ENCODE data around the gene UPF2. TPM values are rescaled to one million over a fixed set of nuclear protein-coding genes. Genes with fewer than 3 reads are reported as not detected.
A peak's percentile ranks its signal among the peaks of the same experiment; 100 is the strongest.

Gene UPF2
- total RNA-seq, 1 donor = 19.0 TPM

DNA sequence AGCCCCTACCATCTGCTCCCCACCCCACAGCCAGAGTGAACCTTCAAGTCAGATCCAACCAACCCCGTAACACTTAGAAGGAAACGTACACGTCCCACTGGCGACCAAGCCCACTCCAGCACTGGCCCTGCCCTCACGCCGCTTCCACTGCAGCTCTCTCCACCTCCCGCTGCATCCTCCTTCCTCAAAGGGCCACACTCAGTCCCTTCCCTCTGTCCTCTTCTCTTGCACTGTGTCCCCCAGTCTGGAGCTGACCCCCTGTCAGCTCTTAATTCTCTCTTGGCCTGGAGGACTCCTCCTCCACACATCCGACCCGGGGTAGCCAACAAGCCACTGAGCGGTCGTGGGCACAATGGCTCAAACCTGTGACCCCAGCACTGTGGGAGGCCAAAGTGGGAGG lies 133.6 kb downstream of the UPF2 start:
- DNase-seq (ENCODE audit: low read depth) = no peak
- no peak overlapping the region for H3K4me3 ChIP-seq (ENCODE audit: low read depth, low read length)
- TF ChIP-seq, protein P1, sequence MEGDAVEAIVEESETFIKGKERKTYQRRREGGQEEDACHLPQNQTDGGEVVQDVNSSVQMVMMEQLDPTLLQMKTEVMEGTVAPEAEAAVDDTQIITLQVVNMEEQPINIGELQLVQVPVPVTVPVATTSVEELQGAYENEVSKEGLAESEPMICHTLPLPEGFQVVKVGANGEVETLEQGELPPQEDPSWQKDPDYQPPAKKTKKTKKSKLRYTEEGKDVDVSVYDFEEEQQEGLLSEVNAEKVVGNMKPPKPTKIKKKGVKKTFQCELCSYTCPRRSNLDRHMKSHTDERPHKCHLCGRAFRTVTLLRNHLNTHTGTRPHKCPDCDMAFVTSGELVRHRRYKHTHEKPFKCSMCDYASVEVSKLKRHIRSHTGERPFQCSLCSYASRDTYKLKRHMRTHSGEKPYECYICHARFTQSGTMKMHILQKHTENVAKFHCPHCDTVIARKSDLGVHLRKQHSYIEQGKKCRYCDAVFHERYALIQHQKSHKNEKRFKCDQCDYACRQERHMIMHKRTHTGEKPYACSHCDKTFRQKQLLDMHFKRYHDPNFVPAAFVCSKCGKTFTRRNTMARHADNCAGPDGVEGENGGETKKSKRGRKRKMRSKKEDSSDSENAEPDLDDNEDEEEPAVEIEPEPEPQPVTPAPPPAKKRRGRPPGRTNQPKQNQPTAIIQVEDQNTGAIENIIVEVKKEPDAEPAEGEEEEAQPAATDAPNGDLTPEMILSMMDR (IDR thresholded peaks at IDR 0.05; ENCODE audit: insufficient read depth, low read depth, low read length) = no peak

DNA sequence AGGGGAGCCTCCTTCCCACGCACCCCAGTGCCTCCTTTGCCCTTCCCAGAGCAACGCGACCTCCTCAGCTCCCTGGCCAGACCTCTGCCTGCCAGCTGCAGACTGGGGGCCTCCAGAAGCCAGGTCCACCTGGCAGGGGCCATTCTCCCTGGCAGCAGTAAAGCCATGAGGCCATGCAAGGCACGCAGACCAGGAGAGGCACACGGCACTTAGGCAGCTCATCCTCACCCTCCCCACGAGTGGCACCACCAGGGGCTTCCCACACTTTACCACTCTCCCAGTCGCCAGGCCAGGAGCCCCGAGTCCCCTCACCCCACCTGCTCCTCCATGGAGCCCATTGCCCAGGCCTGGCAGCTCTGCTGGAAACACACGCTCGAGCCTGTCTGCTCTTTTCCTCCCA lies 134.1 kb downstream of the UPF2 start:
- no peak for DNase-seq (ENCODE audit: low read depth)
- TF ChIP-seq, protein P1 (IDR thresholded peaks at IDR 0.05; ENCODE audit: insufficient read depth, low read depth, low read length) = no peak
- no peak overlapping the region for H3K4me3 ChIP-seq (ENCODE audit: low read depth, low read length)

DNA sequence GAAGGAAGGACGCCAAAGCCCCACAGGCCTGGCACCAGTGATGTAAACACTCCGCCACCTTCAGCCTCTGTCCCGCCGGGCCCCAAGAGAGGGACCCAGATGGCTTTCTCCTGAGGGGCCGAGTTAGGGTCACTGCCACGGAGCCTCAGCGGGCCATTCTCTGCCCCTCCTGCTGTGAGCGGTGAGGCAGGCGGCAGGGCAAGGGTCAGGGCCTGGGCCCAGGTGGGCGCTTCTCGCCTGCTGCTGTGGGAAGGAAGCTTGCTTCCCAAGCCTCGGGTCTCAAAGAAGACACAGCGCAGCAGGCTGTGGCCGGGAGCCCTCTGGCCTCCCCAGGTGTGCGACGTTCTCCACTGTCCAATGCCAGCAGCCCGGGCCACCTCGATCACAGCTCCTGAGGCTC lies 134.7 kb downstream of the UPF2 start:
- H3K4me3 ChIP-seq (ENCODE audit: low read depth, low read length) = no peak overlapping the region
- TF ChIP-seq, protein P1 (IDR thresholded peaks at IDR 0.05; ENCODE audit: insufficient read depth, low read depth, low read length) = no peak
- DNase-seq (ENCODE audit: low read depth) = no peak

DNA sequence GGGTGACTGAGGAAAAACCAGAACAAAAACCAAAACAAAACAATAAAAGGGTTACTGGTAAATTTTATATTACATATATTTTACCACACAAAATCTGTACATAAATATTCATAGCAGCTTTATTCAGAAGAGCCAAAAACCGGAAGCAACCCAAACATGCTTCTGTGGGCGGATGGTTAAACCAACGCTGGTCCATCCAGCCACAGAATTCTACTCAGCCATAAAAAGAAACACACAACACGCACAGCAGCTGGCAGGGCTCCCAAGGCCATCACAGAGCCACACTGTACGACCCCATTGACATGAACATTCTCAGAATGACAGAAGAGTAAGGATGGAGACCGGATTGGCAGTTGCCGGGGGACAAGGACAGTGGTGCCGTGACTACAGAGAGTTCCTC lies 135.9 kb downstream of the UPF2 start:
- TF ChIP-seq, protein P1 (IDR thresholded peaks at IDR 0.05; ENCODE audit: insufficient read depth, low read depth, low read length) = no peak
- no peak for DNase-seq (ENCODE audit: low read depth)
- H3K4me3 ChIP-seq (ENCODE audit: low read depth, low read length) = no peak overlapping the region

DNA sequence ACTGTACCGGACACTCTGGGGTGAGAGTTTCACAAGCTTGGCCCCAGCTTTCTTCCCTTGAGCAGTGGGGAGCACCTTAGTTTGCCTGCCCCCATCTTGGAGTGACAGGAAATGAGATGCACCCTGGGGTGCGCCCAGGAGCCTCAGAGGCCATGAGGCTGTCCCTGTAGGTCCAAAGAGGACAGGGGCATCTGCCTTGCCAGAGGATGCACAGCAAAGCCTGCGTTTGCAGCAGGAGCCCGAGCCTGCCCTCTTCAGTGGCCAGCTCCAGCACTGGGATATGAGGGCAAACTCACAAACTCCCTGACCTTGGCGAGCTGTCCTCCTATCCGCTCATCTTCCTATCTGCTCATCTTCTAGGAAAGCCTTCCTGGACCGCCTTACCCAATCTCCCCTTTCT lies 140.0 kb downstream of the UPF2 start:
- no peak overlapping the region for H3K4me3 ChIP-seq (ENCODE audit: low read depth, low read length)
- TF ChIP-seq, protein P1 (IDR thresholded peaks at IDR 0.05; ENCODE audit: insufficient read depth, low read depth, low read length) = no peak
- no peak for DNase-seq (ENCODE audit: low read depth)

DNA sequence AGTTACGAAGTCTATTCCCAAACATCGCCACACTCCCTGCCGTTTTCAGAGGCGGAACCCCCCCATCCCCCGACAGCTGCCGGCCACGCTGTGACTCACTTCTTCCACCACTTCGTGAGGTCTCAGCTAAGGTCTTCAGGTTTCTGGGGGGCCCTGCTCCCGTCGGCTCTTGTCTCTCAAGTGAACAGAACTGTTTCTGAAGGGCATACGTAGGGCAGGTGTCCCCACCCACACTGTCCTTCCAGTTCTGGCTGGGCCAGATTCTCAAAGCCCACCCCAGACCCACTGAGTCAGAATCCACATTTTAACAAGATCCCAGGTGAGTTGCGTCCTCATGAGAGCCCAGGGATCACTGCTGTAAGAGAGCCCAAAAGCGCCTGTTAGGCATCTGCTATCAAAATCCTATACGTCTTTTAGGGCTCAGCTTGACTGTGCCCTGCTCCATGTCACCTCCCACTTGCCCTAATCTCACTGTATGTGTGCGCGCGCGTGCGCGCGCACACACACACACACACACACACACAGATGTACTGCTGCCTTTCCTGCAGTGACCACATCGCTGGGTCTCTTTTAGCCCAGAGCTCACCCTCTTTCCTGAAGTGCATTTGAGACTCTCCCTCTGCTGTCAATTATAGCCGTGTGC lies 140.7 kb downstream of the UPF2 start:
- TF ChIP-seq, protein P1 (IDR thresholded peaks at IDR 0.05; ENCODE audit: insufficient read depth, low read depth, low read length) = no peak
- H3K4me3 ChIP-seq (ENCODE audit: low read depth, low read length) = no peak overlapping the region
- peak; percentile 34 for DNase-seq (ENCODE audit: low read depth)

DNA sequence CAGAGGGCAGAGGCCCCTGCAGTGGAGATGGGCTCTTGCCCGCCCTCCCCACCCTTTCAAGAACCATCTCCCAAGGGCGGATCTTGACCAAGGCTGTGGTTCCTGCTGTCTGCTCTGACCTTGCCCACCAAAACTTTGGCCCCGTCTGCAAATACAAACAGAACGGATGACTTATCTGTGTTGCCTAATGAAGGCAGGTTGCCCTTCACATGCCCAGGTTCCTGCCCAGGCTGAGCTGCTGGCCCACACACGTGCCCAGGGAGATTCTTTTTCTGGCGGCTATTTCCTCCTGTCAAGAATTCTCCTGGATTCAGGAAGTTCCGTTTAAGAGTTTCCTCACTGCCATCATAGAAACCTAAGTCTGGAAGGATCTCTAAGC lies 141.2 kb downstream of the UPF2 start:
- DNase-seq (ENCODE audit: low read depth) = peak; percentile 6
- TF ChIP-seq, protein P1 (IDR thresholded peaks at IDR 0.05; ENCODE audit: insufficient read depth, low read depth, low read length) = no peak
- no peak overlapping the region for H3K4me3 ChIP-seq (ENCODE audit: low read depth, low read length)

Measured in fibroblast of villous mesenchyme (primary cell).